ENCODE results near the gene ADAM29. TPM values are rescaled to one million over a fixed set of nuclear protein-coding genes. Genes with fewer than 3 reads are reported as not detected.
"Not testable (repeated sequence)": the region's sequence is repeated elsewhere in the genome, so short reads cannot be mapped to it uniquely, and the experiment has no call there.

ADAM29 gene
- polyA plus RNA-seq, 3 donors, result not detected

DNA sequence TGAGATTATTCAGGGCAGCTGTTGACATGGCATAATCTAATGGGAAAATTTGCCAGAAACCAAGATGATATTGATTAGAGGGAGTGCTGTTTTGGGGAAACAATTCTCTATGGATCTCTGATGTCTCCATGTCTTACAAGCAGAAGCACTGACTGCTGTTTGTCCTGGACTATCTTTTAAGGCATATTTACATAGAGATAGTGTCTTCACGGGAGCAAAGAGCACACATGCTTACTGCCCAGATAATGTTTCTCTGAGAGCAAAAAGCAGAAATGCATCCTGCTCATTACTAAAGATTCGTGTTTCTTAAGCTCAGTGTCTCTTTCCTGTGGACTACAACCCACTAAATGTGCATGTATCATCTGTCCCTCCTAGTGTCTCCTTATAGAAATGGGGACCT is 47.8 kb upstream of the ADAM29 start:
- H3K4me1 ChIP-seq (ENCODE audit: control insufficient read depth in 1 of 2, insufficient read depth in 2 of 2, low read length in 2 of 2), result no peaks in the 10 kb centered on the region
- H3K36me3 ChIP-seq (replicated peaks in 1 of 2; ENCODE audit: control insufficient read depth in 1 of 2, insufficient read depth in 2 of 2, low read length in 2 of 2), result no peaks in the 10 kb centered on the region
- no peak for DNase-seq
- intact Hi-C loops (cut with micrococcal nuclease), result no loop called here
- no peak overlapping the region for H2AFZ ChIP-seq (ENCODE audit: insufficient read depth, low read depth, low read length, poor library complexity, severe bottlenecking)
- Mint-ChIP-seq H3K4me3 (no peak overlapping the region), H3K27me3 (ENCODE audit: low read depth in 3 of 3) (no peaks in the 10 kb centered on the region), H3K27ac (no peak overlapping the region), H3K9me3 (peaks cover 0 to 2% (median 0%) of the 10 kb centered on the region in 7 donors), H3K4me1 (no peaks in the 10 kb centered on the region), H3K36me3 (no peaks in the 10 kb centered on the region)
- TF ChIP-seq, protein P1, sequence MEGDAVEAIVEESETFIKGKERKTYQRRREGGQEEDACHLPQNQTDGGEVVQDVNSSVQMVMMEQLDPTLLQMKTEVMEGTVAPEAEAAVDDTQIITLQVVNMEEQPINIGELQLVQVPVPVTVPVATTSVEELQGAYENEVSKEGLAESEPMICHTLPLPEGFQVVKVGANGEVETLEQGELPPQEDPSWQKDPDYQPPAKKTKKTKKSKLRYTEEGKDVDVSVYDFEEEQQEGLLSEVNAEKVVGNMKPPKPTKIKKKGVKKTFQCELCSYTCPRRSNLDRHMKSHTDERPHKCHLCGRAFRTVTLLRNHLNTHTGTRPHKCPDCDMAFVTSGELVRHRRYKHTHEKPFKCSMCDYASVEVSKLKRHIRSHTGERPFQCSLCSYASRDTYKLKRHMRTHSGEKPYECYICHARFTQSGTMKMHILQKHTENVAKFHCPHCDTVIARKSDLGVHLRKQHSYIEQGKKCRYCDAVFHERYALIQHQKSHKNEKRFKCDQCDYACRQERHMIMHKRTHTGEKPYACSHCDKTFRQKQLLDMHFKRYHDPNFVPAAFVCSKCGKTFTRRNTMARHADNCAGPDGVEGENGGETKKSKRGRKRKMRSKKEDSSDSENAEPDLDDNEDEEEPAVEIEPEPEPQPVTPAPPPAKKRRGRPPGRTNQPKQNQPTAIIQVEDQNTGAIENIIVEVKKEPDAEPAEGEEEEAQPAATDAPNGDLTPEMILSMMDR (IDR thresholded peaks at IDR 0.05), result no peak
- H3K4me3 ChIP-seq (replicated peaks in 1 of 3; ENCODE audit: low read depth in 2 of 3, low read length in 3 of 3), result no peak overlapping the region
- WGBS (ENCODE audit: insufficient coverage), result 100% methylated on average over 1 of the region's 2 CpGs
- H3K79me2 ChIP-seq (ENCODE audit: insufficient read depth, low read length), result no peaks in the 10 kb centered on the region
- no peak overlapping the region for H3K27ac ChIP-seq (ENCODE audit: low read depth in 1 of 2, low read length in 2 of 2)
- no peaks in the 10 kb centered on the region for H3K9me3 ChIP-seq (replicated peaks in 1 of 2; ENCODE audit: control insufficient read depth in 1 of 2, insufficient read depth in 1 of 2, low read length in 2 of 2)
- no peak overlapping the region for H3K9ac ChIP-seq (ENCODE audit: insufficient read depth, low read length, poor library complexity, severe bottlenecking)
- H4K20me1 ChIP-seq (ENCODE audit: insufficient read depth, low read length), result no peaks in the 10 kb centered on the region
- H3K27me3 ChIP-seq (ENCODE audit: control insufficient read depth in 2 of 2, insufficient read depth in 2 of 2, low read length in 2 of 2), result no peaks in the 10 kb centered on the region
- H3K4me2 ChIP-seq (replicated peaks; ENCODE audit: extremely low read depth, low read length, poor library complexity, severe bottlenecking), result no peak overlapping the region

DNA sequence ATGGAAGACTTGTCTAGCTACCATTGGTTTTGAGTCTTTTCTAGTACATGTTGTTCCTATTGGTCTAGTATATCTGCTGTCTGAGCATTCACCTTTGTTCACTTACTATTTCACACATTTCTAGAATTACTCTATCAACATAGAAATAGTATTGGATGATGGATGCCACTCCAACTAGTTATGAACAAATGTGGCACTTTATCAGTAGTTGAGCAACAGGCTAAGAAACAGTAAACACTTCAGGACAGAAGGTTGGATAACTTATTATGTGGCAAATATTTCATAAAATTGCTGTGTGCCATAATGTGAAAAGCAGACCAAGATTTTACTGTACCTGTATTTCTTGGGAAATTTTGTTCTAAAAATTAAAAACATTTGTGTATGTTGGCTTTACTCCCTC is 46.8 kb upstream of the ADAM29 start:
- no peak overlapping the region for H2AFZ ChIP-seq (ENCODE audit: insufficient read depth, low read depth, low read length, poor library complexity, severe bottlenecking)
- intact Hi-C loops (cut with micrococcal nuclease), result no loop called here
- H3K4me1 Mint-ChIP-seq, result no peaks in the 10 kb centered on the region

DNA sequence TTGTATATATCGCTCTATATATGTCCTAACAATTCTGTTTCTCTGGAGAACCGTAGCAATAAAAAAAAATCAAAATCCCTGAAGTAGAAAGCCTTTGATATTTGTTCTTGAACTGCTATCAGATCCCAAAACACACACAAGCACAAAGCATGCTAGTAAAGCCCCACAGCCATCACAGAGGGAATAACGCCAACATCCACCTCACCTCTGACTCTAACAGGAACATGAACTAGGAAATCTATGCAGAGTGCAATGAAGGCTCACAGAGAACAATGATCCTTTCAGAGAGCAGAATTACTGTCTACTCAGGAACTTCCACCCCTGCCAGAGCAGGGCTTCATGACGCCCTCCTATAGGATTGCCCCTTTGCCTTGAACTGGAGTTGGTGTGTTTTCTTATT is 45.0 kb upstream of the ADAM29 start:
- H3K27ac ChIP-seq (ENCODE audit: low read depth in 1 of 2, low read length in 2 of 2); H3K9me3 Mint-ChIP-seq; H4K20me1 ChIP-seq (ENCODE audit: insufficient read depth, low read length); H3K36me3 ChIP-seq (replicated peaks in 1 of 2; ENCODE audit: control insufficient read depth in 1 of 2, insufficient read depth in 2 of 2, low read length in 2 of 2); H3K27ac Mint-ChIP-seq; H3K36me3 Mint-ChIP-seq; H2AFZ ChIP-seq (ENCODE audit: insufficient read depth, low read depth, low read length, poor library complexity, severe bottlenecking); H3K4me3 ChIP-seq (replicated peaks in 1 of 3; ENCODE audit: low read depth in 2 of 3, low read length in 3 of 3); H3K4me2 ChIP-seq (replicated peaks; ENCODE audit: extremely low read depth, low read length, poor library complexity, severe bottlenecking); H3K79me2 ChIP-seq (ENCODE audit: insufficient read depth, low read length); H3K27me3 ChIP-seq (ENCODE audit: control insufficient read depth in 2 of 2, insufficient read depth in 2 of 2, low read length in 2 of 2); H3K9me3 ChIP-seq (replicated peaks in 1 of 2; ENCODE audit: control insufficient read depth in 1 of 2, insufficient read depth in 1 of 2, low read length in 2 of 2); H3K27me3 Mint-ChIP-seq (ENCODE audit: low read depth in 3 of 3); H3K9ac ChIP-seq (ENCODE audit: insufficient read depth, low read length, poor library complexity, severe bottlenecking); intact Hi-C loops (cut with micrococcal nuclease); H3K4me1 ChIP-seq (ENCODE audit: control insufficient read depth in 1 of 2, insufficient read depth in 2 of 2, low read length in 2 of 2); H3K4me1 Mint-ChIP-seq; H3K4me3 Mint-ChIP-seq; DNase-seq: not testable (repeated sequence)
- no CpG with 5 or more reads among the region's 4 CpGs for WGBS (ENCODE audit: insufficient coverage)

More for the DNA sequence above, 46.8 kb upstream of the ADAM29 start:
- DNase-seq, result no peak
- Mint-ChIP-seq H3K27me3 (ENCODE audit: low read depth in 3 of 3) (no peaks in the 10 kb centered on the region), H3K4me3 (no peak overlapping the region), H3K27ac (no peak overlapping the region), H3K9me3 (peaks cover 0 to 2% (median 0%) of the 10 kb centered on the region in 7 donors), H3K36me3 (no peaks in the 10 kb centered on the region)
- Histone ChIP-seq H4K20me1 (ENCODE audit: insufficient read depth, low read length) (no peaks in the 10 kb centered on the region), H3K27ac (ENCODE audit: low read depth in 1 of 2, low read length in 2 of 2) (no peak overlapping the region), H3K36me3 (replicated peaks in 1 of 2; ENCODE audit: control insufficient read depth in 1 of 2, insufficient read depth in 2 of 2, low read length in 2 of 2) (no peaks in the 10 kb centered on the region), H3K9me3 (replicated peaks in 1 of 2; ENCODE audit: control insufficient read depth in 1 of 2, insufficient read depth in 1 of 2, low read length in 2 of 2) (no peaks in the 10 kb centered on the region), H3K4me2 (replicated peaks; ENCODE audit: extremely low read depth, low read length, poor library complexity, severe bottlenecking) (no peak overlapping the region), H3K27me3 (ENCODE audit: control insufficient read depth in 2 of 2, insufficient read depth in 2 of 2, low read length in 2 of 2) (no peaks in the 10 kb centered on the region), H3K4me3 (replicated peaks in 1 of 3; ENCODE audit: low read depth in 2 of 3, low read length in 3 of 3) (no peak overlapping the region), H3K9ac (ENCODE audit: insufficient read depth, low read length, poor library complexity, severe bottlenecking) (no peak overlapping the region), H3K79me2 (ENCODE audit: insufficient read depth, low read length) (no peaks in the 10 kb centered on the region), H3K4me1 (ENCODE audit: control insufficient read depth in 1 of 2, insufficient read depth in 2 of 2, low read length in 2 of 2) (no peaks in the 10 kb centered on the region)
- TF ChIP-seq, protein P1 (IDR thresholded peaks at IDR 0.05), result no peak
